Vagina (tissue), 2 donors: ENCODE data around the gene FXYD6.

ENCODE experiments used
- CTCF ChIP-seq, 3 experiments: fragments of 450-650 bp in 2 of 3; fragments of 200-600 bp in 1 of 3; sonication (generic) in 1 of 3; IDR thresholded peaks; one replicate each; pipeline ENCODE4 v1.5.1; 2017 to 2019; ENCODE audit warnings: antibody characterized with exemption in 3 of 3, mild to moderate bottlenecking in 2 of 3, moderate library complexity in 2 of 3
- POLR2A ChIP-seq, 2 donors: fragments of 450-650 bp; IDR thresholded peaks; one replicate each; pipeline ENCODE4 v1.6.1; 2017; ENCODE audit warnings: antibody characterized with exemption in 2 of 2, mild to moderate bottlenecking in 2 of 2, moderate library complexity in 2 of 2
- POLR2AphosphoS5 ChIP-seq, 2 donors: sonication (generic); formaldehyde crosslinking; IDR thresholded peaks; one replicate each; pipeline ENCODE4 v1.9.0; 2017; ENCODE audit warnings: antibody characterized with exemption in 2 of 2, mild to moderate bottlenecking in 2 of 2, low read depth in 1 of 2; ENCODE audit not compliant: insufficient read depth in 1 of 2

- TF ChIP-seq CTCF (IDR thresholded peaks at IDR 0.05) (no peak), POLR2AphosphoS5 (IDR thresholded peaks at IDR 0.05; ENCODE audit: insufficient read depth in 1 of 2, low read depth in 1 of 2) (no peak), POLR2A (IDR thresholded peaks at IDR 0.05) (no peak)
Observed at GRCh38 chr11:117921456-117921855, 45.0 kb upstream of the FXYD6 start.
